Adrenal gland (tissue), 5 donors: ENCODE results near the gene EXOC3L4.

Experiments used
- CTCF ChIP-seq, 6 experiments: fragments of 450-650 bp in 4 of 6; fragments of 200-600 bp in 2 of 6; sonication (generic) in 1 of 6; IDR thresholded peaks; 1 replicate in 5 of 6; 2 replicates in 1 of 6; pipeline versions ENCODE4 v1.5.1 to v1.8.0; 2016 to 2021; ENCODE audit warnings: antibody characterized with exemption in 6 of 6, mild to moderate bottlenecking in 2 of 6, moderate library complexity in 1 of 6
- POLR2A ChIP-seq, 2 donors: fragments of 450-650 bp; IDR thresholded peaks; one replicate each; pipeline ENCODE4 v1.6.1; 2017; ENCODE audit warnings: antibody characterized with exemption in 2 of 2, mild to moderate bottlenecking in 2 of 2, moderate library complexity in 1 of 2
- donor health status: DM: no; HTN: no; CAD: no.

- TF ChIP-seq CTCF (IDR thresholded peaks at IDR 0.05) (no peak), POLR2A (IDR thresholded peaks at IDR 0.05) (no peak)
Measured at GRCh38 chr14:103131580-103131979, 37.1 kb downstream of the EXOC3L4 start.
